ENCODE data around the gene ESR1.

- TF ChIP-seq POLR2A (IDR thresholded peaks at IDR 0.05) = no peak
- TF ChIP-seq CTCF (IDR thresholded peaks at IDR 0.05) = peak; percentile 65 to 88 (median 77)
Measured at GRCh38 chr6:152124429-152125074, 317.1 kb downstream of the ESR1 start.
